ENCODE measurements around the gene FBXO46. TPM values are rescaled to one million over a fixed set of nuclear protein-coding genes. Genes with fewer than 3 reads are reported as not detected.

FBXO46 gene
- total and polyA plus RNA-seq, 2 of the 4 experiments (the other 2 are of a cell fraction) = 3.0 to 6.8 TPM

GRCh38 chr19:45681391-45682015 lies 49.2 kb downstream of the FBXO46 start:
- DNase-seq = peak; percentile 69
- H3K56ac ChIP-seq (ENCODE audit: extremely low read depth, insufficient read depth, low read length) = no peak overlapping the region
- dilution Hi-C loops (cut with HindIII; ENCODE audit: low sequenced_read_pairs, unreplicated experiment) (no loop called here), in situ Hi-C loops (cut with MboI; ENCODE audit: low sequenced_read_pairs) (no loop called here), intact Hi-C loops (cut with micrococcal nuclease) (loop anchor here (1.0 kb wide), 1 partner anchor 74 kb away; no protein-coding TSS in a partner anchor)
- H2AK9ac ChIP-seq (replicated peaks; ENCODE audit: low read depth, low read length, poor library complexity) = no peak overlapping the region
- BruUV-seq (replicated peaks) = no TSS peak
- no peak overlapping the region for H3K27ac ChIP-seq (ENCODE audit: insufficient read depth, low read length)
- H3K9me3 ChIP-seq (ENCODE audit: control insufficient read depth, insufficient read depth, low read length) = no peaks in the 10 kb centered on the region
- no peak overlapping the region for H3K23ac ChIP-seq (ENCODE audit: low read depth, low read length)
- peaks cover 6% of the 10 kb centered on the region; the same call in 1 of the 2 replicates for H3K4me1 ChIP-seq (ENCODE audit: control insufficient read depth, insufficient read depth, low read length)
- H3K4me3 ChIP-seq (ENCODE audit: insufficient read depth, low read depth, low read length) = peak overlapping the region; percentile 37
- WGBS, 2 experiments (ENCODE audit: extremely low coverage in 2 of 2, insufficient read length in 1 of 2) = 1% methylated on average over 40 of the region's 51 CpGs; no CpG with 5 or more reads in 1 of the 2 experiments
- H3K4me2 ChIP-seq (ENCODE audit: low read depth, low read length) = peak overlapping the region; percentile 86
- H2BK20ac ChIP-seq (ENCODE audit: low read depth, low read length) = no peak overlapping the region
- H4K5ac ChIP-seq (ENCODE audit: low read depth, low read length) = no peak overlapping the region
- ChIA-PET POLR2A (ENCODE audit: unreplicated experiment) (interaction anchor here (0.6 kb wide), 1 partner anchor 46 kb away, joined by 3 read pairs; no protein-coding TSS in a partner anchor), CTCF (interaction anchor here (1.3 to 1.4 kb wide), 2 partner anchors 8 to 11 kb away, joined by 3 to 4 read pairs; partner anchors contain the start of gene QPCTL)
- H4K8ac ChIP-seq (ENCODE audit: low read depth in 2 of 2, low read length in 2 of 2) = peak overlapping the region in 1 of 2 experiments; percentile 96; a peak in 2 of 4 replicates
- H2BK15ac ChIP-seq (ENCODE audit: low read depth, low read length) = no peak overlapping the region
- no peak overlapping the region for H3K18ac ChIP-seq (ENCODE audit: low read depth, low read length)
- no peak overlapping the region for H2BK120ac ChIP-seq (ENCODE audit: low read depth, low read length)
- H3K79me1 ChIP-seq (ENCODE audit: low read depth in 1 of 2, low read length in 2 of 2) = peaks cover 0 to 3% of the 10 kb centered on the region in 2 experiments; a peak in 1 of 4 replicates
- peaks cover 11% of the 10 kb centered on the region for H3K27me3 ChIP-seq (ENCODE audit: control insufficient read depth, insufficient read depth, low read length)
- no peak overlapping the region for H2AK5ac ChIP-seq (ENCODE audit: low read depth, low read length)
- TF ChIP-seq SMC3 (IDR thresholded peaks at IDR 0.05; ENCODE audit: low read depth, low read length) (peak; percentile 74), RAD21 (IDR thresholded peaks at IDR 0.05; ENCODE audit: low read length) (peak; percentile 75), RCOR1 (IDR thresholded peaks at IDR 0.05; ENCODE audit: insufficient replicate concordance, low read length) (peak; percentile 50), ELK1 (IDR thresholded peaks at IDR 0.05; ENCODE audit: borderline replicate concordance, low read depth, low read length) (no peak), MAFK (IDR thresholded peaks at IDR 0.05; ENCODE audit: low read depth, low read length) (no peak), CTCF (conservative IDR thresholded peaks at IDR 0.05; ENCODE audit: low read depth, low read length) (peak; percentile 91), MAZ (IDR thresholded peaks at IDR 0.05; ENCODE audit: borderline replicate concordance, low read depth, low read length) (peak; percentile 35; the same call in 1 of the 2 replicates), USF2 (IDR thresholded peaks at IDR 0.05; ENCODE audit: low read depth, low read length) (no peak), CHD1 (IDR thresholded peaks at IDR 0.05; ENCODE audit: low read depth, low read length) (no peak)
- H3K9ac ChIP-seq (ENCODE audit: low read depth, low read length) = peak overlapping the region; percentile 48
- H2AFZ ChIP-seq (replicated peaks; ENCODE audit: low read length, poor library complexity) = peak overlapping the region; percentile 95
- no peak overlapping the region for H2BK5ac ChIP-seq (ENCODE audit: low read depth, low read length, poor library complexity, severe bottlenecking)
- H3K9me1 ChIP-seq (ENCODE audit: insufficient read depth, low read length) = no peaks in the 10 kb centered on the region
- no peak overlapping the region for H4K91ac ChIP-seq (ENCODE audit: insufficient read depth, low read depth, low read length)
- H3K4ac ChIP-seq (ENCODE audit: low read depth, low read length) = peak overlapping the region; percentile 70
- H3K14ac ChIP-seq (replicated peaks; ENCODE audit: low read depth, low read length) = 0 out of 2 replicates have a peak overlapping the region, but pooled peaks have one; percentile 66
- H3K36me3 ChIP-seq (ENCODE audit: control insufficient read depth, insufficient read depth, low read length) = peaks cover 20% of the 10 kb centered on the region
- no peaks in the 10 kb centered on the region for H4K20me1 ChIP-seq (ENCODE audit: insufficient read depth, low read length)
- ATAC-seq (ENCODE audit: low read depth) = peak; percentile 95

All from IMR-90 (cell line).